GM12878 (cell line): ENCODE results near the gene GRK5. TPM values are rescaled to one million over a fixed set of nuclear protein-coding genes. Genes with fewer than 3 reads are reported as not detected.

Source experiments
- EED ChIP-seq: sonication (generic); IDR thresholded peaks from 2 replicates; pipeline ENCODE4 v1.6.1; 2016; ENCODE audit warnings: antibody characterized with exemption, low read depth
- KLF5 ChIP-seq: fragments of 450-650 bp; IDR thresholded peaks from 2 replicates; pipeline ENCODE4 v1.6.1; 2014; ENCODE audit warnings: mild to moderate bottlenecking; ENCODE audit not compliant: partially characterized antibody
- MYC ChIP-seq: IDR thresholded peaks from 2 replicates; pipeline ENCODE4 v1.6.1; 2011; ENCODE audit warnings: mild to moderate bottlenecking, low read length, moderate library complexity, inconsistent platforms; ENCODE audit not compliant: insufficient read depth, insufficient replicate concordance, insufficient read length, severe bottlenecking
- NR2F1 ChIP-seq: fragments of 450-650 bp; conservative IDR thresholded peaks from 2 replicates; pipeline ENCODE4 v1.6.1; 2017; ENCODE audit warnings: mild to moderate bottlenecking
- polyA plus RNA-seq, 11 experiments: library from polyadenylated mRNA; depleted of rRNA in 4 of 11; unstranded in 6 of 11; stranded (reverse) in 5 of 11; fragments of >200 nt; fragmentation: Nextera tagmentation in 4 of 11; fragmentation: Illumina TruSeq in 1 of 11; extraction: Ambion mirVana in 4 of 11; extraction: Trizol in 1 of 11; gene quantifications; 1 replicate in 1 of 11; 2 replicates in 10 of 11; pipeline versions ENCODE4 v1.2.1 to v1.2.3, GENCODE V29; 2011 to 2016; ENCODE audit warnings: inconsistent platforms in 2 of 11, missing spikeins in 2 of 11, low read depth in 1 of 11
- total RNA-seq, 4 experiments: library from RNA; depleted of rRNA in 3 of 4; stranded (reverse); fragments of >200 nt in 3 of 4; fragmentation: Illumina TruSeq in 1 of 4; extraction: Trizol in 1 of 4; gene quantifications; 2 replicates each; pipeline versions ENCODE4 v1.2.1 to v1.2.3, GENCODE V29; 2013 to 2021
- TF ChIP-seq, protein P1 (sequence below): fragments of 450-650 bp; IDR thresholded peaks from 2 replicates; pipeline ENCODE4 v1.6.1; 2017; ENCODE audit warnings: mild to moderate bottlenecking, moderate library complexity
- TF ChIP-seq, protein P2 (sequence below): IDR thresholded peaks from 2 replicates; pipeline ENCODE4 v1.6.1; 2012; ENCODE audit warnings: low read depth, low read length, improper control_type of control experiment
- TF ChIP-seq, protein P3 (sequence below): fragments of 450-650 bp; IDR thresholded peaks from 2 replicates; pipeline ENCODE4 v1.6.1; 2017; ENCODE audit warnings: mild to moderate bottlenecking

GRK5 gene
- total and polyA plus RNA-seq, 10 of the 15 experiments (the other 5 are each of a cell fraction or from before 2014, with no cell fraction given) = 0.11 to 22.1 (median 10.0) TPM

DNA sequence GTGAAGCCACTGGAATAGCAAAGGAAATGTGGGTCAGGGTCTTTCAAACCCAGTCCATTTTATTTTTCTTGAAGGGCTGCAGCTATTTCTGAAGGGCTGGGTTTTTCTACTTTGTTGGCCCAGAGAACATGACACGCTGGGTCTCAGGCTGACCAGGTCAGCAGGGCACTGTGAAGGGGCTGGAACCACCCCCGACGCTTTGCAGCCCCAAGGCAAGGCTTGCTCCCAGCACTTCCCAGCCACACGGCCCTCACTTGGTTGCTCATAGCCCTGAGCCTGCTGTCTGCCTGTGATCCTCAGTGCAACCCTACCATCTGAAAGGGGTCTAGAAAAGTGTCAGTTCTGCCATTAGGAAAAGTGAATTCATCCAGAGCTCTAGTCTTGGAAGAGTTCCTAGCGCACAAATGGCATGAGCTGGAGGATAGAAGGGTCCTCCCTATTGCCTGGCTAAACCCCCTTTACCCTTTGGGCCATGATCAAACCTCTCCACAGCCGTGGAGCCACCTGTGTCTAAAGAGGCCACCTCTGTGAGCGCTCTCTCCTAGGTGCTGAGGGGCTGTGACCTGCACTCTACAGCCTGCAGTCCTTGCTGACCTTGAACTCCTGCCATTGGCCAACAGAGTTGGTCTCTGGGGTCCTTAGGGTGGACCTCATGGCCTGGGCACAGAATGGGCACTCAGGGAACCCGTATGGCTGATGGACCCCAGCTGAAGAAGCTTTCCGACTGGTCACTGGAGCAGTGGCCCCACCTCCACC, 203.2 kb downstream of the GRK5 start (continued):
- TF ChIP-seq, protein P1, sequence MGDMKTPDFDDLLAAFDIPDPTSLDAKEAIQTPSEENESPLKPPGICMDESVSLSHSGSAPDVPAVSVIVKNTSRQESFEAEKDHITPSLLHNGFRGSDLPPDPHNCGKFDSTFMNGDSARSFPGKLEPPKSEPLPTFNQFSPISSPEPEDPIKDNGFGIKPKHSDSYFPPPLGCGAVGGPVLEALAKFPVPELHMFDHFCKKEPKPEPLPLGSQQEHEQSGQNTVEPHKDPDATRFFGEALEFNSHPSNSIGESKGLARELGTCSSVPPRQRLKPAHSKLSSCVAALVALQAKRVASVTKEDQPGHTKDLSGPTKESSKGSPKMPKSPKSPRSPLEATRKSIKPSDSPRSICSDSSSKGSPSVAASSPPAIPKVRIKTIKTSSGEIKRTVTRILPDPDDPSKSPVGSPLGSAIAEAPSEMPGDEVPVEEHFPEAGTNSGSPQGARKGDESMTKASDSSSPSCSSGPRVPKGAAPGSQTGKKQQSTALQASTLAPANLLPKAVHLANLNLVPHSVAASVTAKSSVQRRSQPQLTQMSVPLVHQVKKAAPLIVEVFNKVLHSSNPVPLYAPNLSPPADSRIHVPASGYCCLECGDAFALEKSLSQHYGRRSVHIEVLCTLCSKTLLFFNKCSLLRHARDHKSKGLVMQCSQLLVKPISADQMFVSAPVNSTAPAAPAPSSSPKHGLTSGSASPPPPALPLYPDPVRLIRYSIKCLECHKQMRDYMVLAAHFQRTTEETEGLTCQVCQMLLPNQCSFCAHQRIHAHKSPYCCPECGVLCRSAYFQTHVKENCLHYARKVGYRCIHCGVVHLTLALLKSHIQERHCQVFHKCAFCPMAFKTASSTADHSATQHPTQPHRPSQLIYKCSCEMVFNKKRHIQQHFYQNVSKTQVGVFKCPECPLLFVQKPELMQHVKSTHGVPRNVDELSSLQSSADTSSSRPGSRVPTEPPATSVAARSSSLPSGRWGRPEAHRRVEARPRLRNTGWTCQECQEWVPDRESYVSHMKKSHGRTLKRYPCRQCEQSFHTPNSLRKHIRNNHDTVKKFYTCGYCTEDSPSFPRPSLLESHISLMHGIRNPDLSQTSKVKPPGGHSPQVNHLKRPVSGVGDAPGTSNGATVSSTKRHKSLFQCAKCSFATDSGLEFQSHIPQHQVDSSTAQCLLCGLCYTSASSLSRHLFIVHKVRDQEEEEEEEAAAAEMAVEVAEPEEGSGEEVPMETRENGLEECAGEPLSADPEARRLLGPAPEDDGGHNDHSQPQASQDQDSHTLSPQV = no peak
- TF ChIP-seq MYC (no peak), NR2F1 (no peak), KLF5 (no peak), EED (no peak)
- TF ChIP-seq, protein P2, sequence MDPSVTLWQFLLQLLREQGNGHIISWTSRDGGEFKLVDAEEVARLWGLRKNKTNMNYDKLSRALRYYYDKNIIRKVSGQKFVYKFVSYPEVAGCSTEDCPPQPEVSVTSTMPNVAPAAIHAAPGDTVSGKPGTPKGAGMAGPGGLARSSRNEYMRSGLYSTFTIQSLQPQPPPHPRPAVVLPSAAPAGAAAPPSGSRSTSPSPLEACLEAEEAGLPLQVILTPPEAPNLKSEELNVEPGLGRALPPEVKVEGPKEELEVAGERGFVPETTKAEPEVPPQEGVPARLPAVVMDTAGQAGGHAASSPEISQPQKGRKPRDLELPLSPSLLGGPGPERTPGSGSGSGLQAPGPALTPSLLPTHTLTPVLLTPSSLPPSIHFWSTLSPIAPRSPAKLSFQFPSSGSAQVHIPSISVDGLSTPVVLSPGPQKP = no peak
- TF ChIP-seq, protein P3, sequence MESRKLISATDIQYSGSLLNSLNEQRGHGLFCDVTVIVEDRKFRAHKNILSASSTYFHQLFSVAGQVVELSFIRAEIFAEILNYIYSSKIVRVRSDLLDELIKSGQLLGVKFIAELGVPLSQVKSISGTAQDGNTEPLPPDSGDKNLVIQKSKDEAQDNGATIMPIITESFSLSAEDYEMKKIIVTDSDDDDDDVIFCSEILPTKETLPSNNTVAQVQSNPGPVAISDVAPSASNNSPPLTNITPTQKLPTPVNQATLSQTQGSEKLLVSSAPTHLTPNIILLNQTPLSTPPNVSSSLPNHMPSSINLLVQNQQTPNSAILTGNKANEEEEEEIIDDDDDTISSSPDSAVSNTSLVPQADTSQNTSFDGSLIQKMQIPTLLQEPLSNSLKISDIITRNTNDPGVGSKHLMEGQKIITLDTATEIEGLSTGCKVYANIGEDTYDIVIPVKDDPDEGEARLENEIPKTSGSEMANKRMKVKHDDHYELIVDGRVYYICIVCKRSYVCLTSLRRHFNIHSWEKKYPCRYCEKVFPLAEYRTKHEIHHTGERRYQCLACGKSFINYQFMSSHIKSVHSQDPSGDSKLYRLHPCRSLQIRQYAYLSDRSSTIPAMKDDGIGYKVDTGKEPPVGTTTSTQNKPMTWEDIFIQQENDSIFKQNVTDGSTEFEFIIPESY = no peak
